Posterior vena cava (tissue), 2 donors: Measurements from ENCODE around the gene AIF1L. TPM values are rescaled to one million over a fixed set of nuclear protein-coding genes. Genes with fewer than 3 reads are reported as not detected.
"Not testable (repeated sequence)": the region's sequence is repeated elsewhere in the genome, so short reads cannot be mapped to it uniquely, and the experiment has no call there.

Source experiments
- DNase-seq: peaks from one replicate; pipeline ENCODE4 v3.0.0-alpha.2; 2020; ENCODE audit warnings: low spot score
- intact Hi-C, 2 donors: fragments of 100-400 bp; cut with DNase I; formaldehyde crosslinking; loops; one replicate each; pipeline versions ENCODE4 v1.14.1 to v1.14.2; 2022 to 2023
- total RNA-seq, 2 donors: library from RNA; stranded (reverse); fragmentation: NEBNext Ultra II Directional; extraction: Animal tissue kit (Norgen Biotek cat#: 25700); gene quantifications; one replicate each; pipeline ENCODE4 v1.2.1, GENCODE V29; 2021
- donor health status: DM: yes; HTN: yes; CAD: no.
- donor health status: DM: yes; HTN: yes; CAD: no.

Gene AIF1L
- total RNA-seq, 2 donors from 2014 or later, result 27.3 to 31.2 TPM

GRCh38 chr9:131114084-131114535 lies 17.8 kb downstream of the AIF1L start:
- peak; percentile 51 for DNase-seq
- intact Hi-C loops, result no loop called here

- peak; percentile 18 for DNase-seq
- intact Hi-C loops, result not testable (repeated sequence)
Measured at GRCh38 chr9:131115360-131115742, 19.0 kb downstream of the AIF1L start.

- intact Hi-C loops, result no loop called here
- DNase-seq, result peak; percentile 72
Measured at GRCh38 chr9:131116281-131117120, 20.2 kb downstream of the AIF1L start.

GRCh38 chr9:131117121-131117761 lies 20.9 kb downstream of the AIF1L start:
- peak; percentile 67 for DNase-seq
- intact Hi-C loops, result no loop called here

GRCh38 chr9:131117762-131118145 lies 21.4 kb downstream of the AIF1L start:
- intact Hi-C loops, result no loop called here

GRCh38 chr9:131119600-131119999 lies 23.3 kb downstream of the AIF1L start:
- DNase-seq, result peak; percentile 35
- intact Hi-C loops, result no loop called here

More at GRCh38 chr9:131117762-131118145, 21.4 kb downstream of the AIF1L start:
- no peak for DNase-seq

- intact Hi-C loops, result no loop called here
- peak; percentile 45 for DNase-seq
Measured at GRCh38 chr9:131120620-131121228, 24.4 kb downstream of the AIF1L start.

GRCh38 chr9:131121346-131121745 lies 25.0 kb downstream of the AIF1L start:
- DNase-seq, result no peak
- intact Hi-C loops, result no loop called here

GRCh38 chr9:131122158-131122557 lies 25.8 kb downstream of the AIF1L start:
- no peak for DNase-seq
- intact Hi-C loops, result no loop called here

- intact Hi-C loops, result loop anchor here in 1 of 2 donors (5.0 kb wide), 1 partner anchor 42 kb away; no protein-coding TSS in a partner anchor
- DNase-seq, result no peak
Measured at GRCh38 chr9:131125038-131125287, 28.6 kb downstream of the AIF1L start.

- peak; percentile 100 for DNase-seq
- intact Hi-C loops, result loop anchor here in 1 of 2 donors (5.0 kb wide), 1 partner anchor 42 kb away; no protein-coding TSS in a partner anchor
Measured at GRCh38 chr9:131125288-131126058, 29.1 kb downstream of the AIF1L start, which contains the start of gene NUP214. NUP214 (plus strand) TSS chr9:131125586; CDS start chr9:131125705, 119 bp downstream.

- DNase-seq, result no peak
- intact Hi-C loops, result loop anchor here in 1 of 2 donors (5.0 kb wide), 1 partner anchor 41 kb away; no protein-coding TSS in a partner anchor
Measured at GRCh38 chr9:131126059-131126426, 29.7 kb downstream of the AIF1L start.

- intact Hi-C loops, result loop anchor here in 1 of 2 donors (5.0 kb wide), 1 partner anchor 38 kb away; no protein-coding TSS in a partner anchor
- no peak for DNase-seq
Measured at GRCh38 chr9:131129183-131129582, 32.9 kb downstream of the AIF1L start.

- intact Hi-C loops, result loop anchor here in 1 of 2 donors (10.0 kb wide), 1 partner anchor 1176 kb away; no protein-coding TSS in a partner anchor
- DNase-seq, result no peak
Measured at GRCh38 chr9:131138676-131139075, 42.3 kb downstream of the AIF1L start.

GRCh38 chr9:131140112-131140511 lies 43.8 kb downstream of the AIF1L start:
- DNase-seq, result no peak
- intact Hi-C loops, result no loop called here

- no peak for DNase-seq
- intact Hi-C loops, result no loop called here
Measured at GRCh38 chr9:131140550-131140949, 44.2 kb downstream of the AIF1L start.

- intact Hi-C loops, result no loop called here
- DNase-seq, result no peak
Measured at GRCh38 chr9:131142160-131142559, 45.8 kb downstream of the AIF1L start.

- DNase-seq, result no peak
- intact Hi-C loops, result no loop called here
Measured at GRCh38 chr9:131144201-131144600, 47.9 kb downstream of the AIF1L start.

- intact Hi-C loops, result no loop called here
- no peak for DNase-seq
Measured at GRCh38 chr9:131145245-131145644, 48.9 kb downstream of the AIF1L start.
